ENCODE measurements around the gene HDHD2.

- TF ChIP-seq REST (IDR thresholded peaks at IDR 0.05; ENCODE audit: low read depth), result no peak
- no peak for TF ChIP-seq NFIC (IDR thresholded peaks at IDR 0.05)
- no peak for TF ChIP-seq EP300 (IDR thresholded peaks at IDR 0.05; ENCODE audit: borderline replicate concordance)
Measured at GRCh38 chr18:47095810-47096209, 54.5 kb downstream of the HDHD2 start.
